ENCODE data around the gene SCML2. TPM values are rescaled to one million over a fixed set of nuclear protein-coding genes. Genes with fewer than 3 reads are reported as not detected.
"Not testable (repeated sequence)": the region's sequence is repeated elsewhere in the genome, so short reads cannot be mapped to it uniquely, and the experiment has no call there.

The SCML2 gene
- total and polyA plus RNA-seq, 2 of the 8 experiments (the other 6 are each of a cell fraction or from before 2014, with no cell fraction given), result 14.6 to 18.9 TPM

- TF ChIP-seq ATF2 (IDR thresholded peaks at IDR 0.05; ENCODE audit: low read length) (no peak), ASH2L (IDR thresholded peaks at IDR 0.05; ENCODE audit: low read length) (no peak), POLR2AphosphoS5 (IDR thresholded peaks at IDR 0.05; ENCODE audit: low read depth, low read length) (no peak), NRF1 (IDR thresholded peaks at IDR 0.05; ENCODE audit: low read depth, low read length) (no peak)
These were observed 23.3 kb upstream of the SCML2 start (continued) for GRCh38 chrX:18377796-18378195.

- H3K9ac ChIP-seq (replicated peaks in 1 of 4; ENCODE audit: extremely low read depth in 1 of 4, low read depth in 3 of 4, low read length in 3 of 4); H3K79me1 ChIP-seq (ENCODE audit: low read depth, low read length); H2BK15ac ChIP-seq (ENCODE audit: low read length); H2BK5ac ChIP-seq (ENCODE audit: low read depth, low read length); H3K4me1 ChIP-seq (replicated peaks in 1 of 4; ENCODE audit: control insufficient read depth in 3 of 4, insufficient read depth in 4 of 4, low read length in 3 of 4); H2AK5ac ChIP-seq (ENCODE audit: low read depth, low read length); H3K4ac ChIP-seq (replicated peaks; ENCODE audit: insufficient read length, low read depth, low read length); FAIRE-seq; H4K20me1 ChIP-seq (replicated peaks in 1 of 2; ENCODE audit: control insufficient read depth in 1 of 2, insufficient read depth in 2 of 2, low read length in 2 of 2); POLR2A ChIA-PET (ENCODE audit: partially characterized antibody); H3K27me3 ChIP-seq (replicated peaks in 1 of 4; ENCODE audit: control insufficient read depth in 3 of 4, extremely low read depth in 1 of 4, insufficient read depth in 3 of 4, low read length in 3 of 4); H3K27ac ChIP-seq (ENCODE audit: low read depth, low read length); H2BK120ac ChIP-seq (replicated peaks; ENCODE audit: low read depth, low read length); H2AFZ ChIP-seq (ENCODE audit: low read length); H3K23ac ChIP-seq (ENCODE audit: insufficient read length); H3K4me3 ChIP-seq (ENCODE audit: extremely low read depth in 1 of 4, insufficient read depth in 2 of 4, low read depth in 3 of 4, low read length in 4 of 4); H3K36me3 ChIP-seq (ENCODE audit: control insufficient read depth in 2 of 4, insufficient read depth in 4 of 4, low read length in 3 of 4); H3K79me2 ChIP-seq (ENCODE audit: control insufficient read depth in 1 of 2, insufficient read depth in 2 of 2, low read length in 2 of 2); H3K18ac ChIP-seq (ENCODE audit: extremely low read depth, low read length); H4K91ac ChIP-seq (replicated peaks; ENCODE audit: insufficient read length, low read length); H3K56ac ChIP-seq (replicated peaks; ENCODE audit: insufficient read length, low read depth, low read length); H3K4me2 ChIP-seq (ENCODE audit: insufficient read depth in 1 of 2, low read depth in 2 of 2, low read length in 2 of 2); H2BK20ac ChIP-seq (ENCODE audit: low read length); H4K5ac ChIP-seq (ENCODE audit: insufficient read length, low read depth, low read length); H2BK12ac ChIP-seq (ENCODE audit: low read depth, low read length); DNase-seq (ENCODE audit: low read depth in 1 of 2, low spot score in 2 of 2); H4K8ac ChIP-seq (ENCODE audit: extremely low read depth, insufficient read depth, low read length); H3K9me3 ChIP-seq (ENCODE audit: insufficient read depth in 2 of 2, low read depth in 1 of 2, low read length in 1 of 2); H3K14ac ChIP-seq (ENCODE audit: insufficient read length); H3K23me2 ChIP-seq (ENCODE audit: low read depth, low read length): not testable (repeated sequence)
- WGBS, 2 experiments (ENCODE audit: extremely low coverage in 1 of 2, insufficient coverage in 1 of 2, insufficient read length in 1 of 2, insufficient replicate concordance in 2 of 2, low coverage in 1 of 2, low lambda C conversion rate in 2 of 2, missing lambda C conversion rate in 1 of 2), result 92% methylated on average over 8 of the region's 9 CpGs; no CpG with 5 or more reads in 1 of the 2 experiments
- CTCF ChIA-PET (ENCODE audit: partially characterized antibody), result interaction anchor here (0.8 kb wide), 1 partner anchor 160 kb away, joined by 3 read pairs; no protein-coding TSS in a partner anchor
These were observed 20.8 kb upstream of the SCML2 start for GRCh38 chrX:18375131-18375805.
